ENCODE measurements around the gene CNTN4.
"Not testable (repeated sequence)": the region's sequence is repeated elsewhere in the genome, so short reads cannot be mapped to it uniquely, and the experiment has no call there.

Gene CNTN4

GRCh38 chr3:2098398-2099027 lies at the start of gene CNTN4:
Gene CNTN4 (plus strand): TSS chr3:2098866.
- DNase-seq: no peak

- DNase-seq: no peak
Observed at GRCh38 chr3:2061360-2061759, 37.3 kb upstream of the CNTN4 start.

GRCh38 chr3:2071531-2071930 lies 27.1 kb upstream of the CNTN4 start:
- no peak for DNase-seq

- no peak for DNase-seq
Observed at GRCh38 chr3:2078821-2079220, 19.8 kb upstream of the CNTN4 start.

GRCh38 chr3:2082871-2083480 lies 15.7 kb upstream of the CNTN4 start:
- DNase-seq: no peak

DNA sequence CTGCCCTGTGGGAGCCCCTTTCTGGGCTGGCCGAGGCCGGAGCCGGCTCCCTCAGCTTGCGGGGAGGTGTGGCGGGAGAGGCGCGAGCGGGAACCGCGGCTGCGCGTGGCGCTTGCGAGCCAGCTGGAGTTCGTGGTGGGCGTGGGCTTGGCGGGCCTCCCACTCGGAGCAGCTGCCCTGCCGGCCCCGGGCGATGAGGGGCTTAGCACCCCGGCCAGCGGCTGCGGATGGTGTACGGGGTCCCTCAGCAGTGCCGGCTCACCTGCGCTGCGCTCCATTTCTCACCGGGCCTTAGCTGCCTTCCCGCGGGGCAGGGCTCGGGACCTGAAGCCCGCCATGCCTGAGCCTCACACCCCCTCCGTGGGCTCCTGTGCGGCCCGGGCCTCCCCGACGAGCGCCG lies 15.1 kb upstream of the CNTN4 start:
- not testable (repeated sequence) for DNase-seq

DNA sequence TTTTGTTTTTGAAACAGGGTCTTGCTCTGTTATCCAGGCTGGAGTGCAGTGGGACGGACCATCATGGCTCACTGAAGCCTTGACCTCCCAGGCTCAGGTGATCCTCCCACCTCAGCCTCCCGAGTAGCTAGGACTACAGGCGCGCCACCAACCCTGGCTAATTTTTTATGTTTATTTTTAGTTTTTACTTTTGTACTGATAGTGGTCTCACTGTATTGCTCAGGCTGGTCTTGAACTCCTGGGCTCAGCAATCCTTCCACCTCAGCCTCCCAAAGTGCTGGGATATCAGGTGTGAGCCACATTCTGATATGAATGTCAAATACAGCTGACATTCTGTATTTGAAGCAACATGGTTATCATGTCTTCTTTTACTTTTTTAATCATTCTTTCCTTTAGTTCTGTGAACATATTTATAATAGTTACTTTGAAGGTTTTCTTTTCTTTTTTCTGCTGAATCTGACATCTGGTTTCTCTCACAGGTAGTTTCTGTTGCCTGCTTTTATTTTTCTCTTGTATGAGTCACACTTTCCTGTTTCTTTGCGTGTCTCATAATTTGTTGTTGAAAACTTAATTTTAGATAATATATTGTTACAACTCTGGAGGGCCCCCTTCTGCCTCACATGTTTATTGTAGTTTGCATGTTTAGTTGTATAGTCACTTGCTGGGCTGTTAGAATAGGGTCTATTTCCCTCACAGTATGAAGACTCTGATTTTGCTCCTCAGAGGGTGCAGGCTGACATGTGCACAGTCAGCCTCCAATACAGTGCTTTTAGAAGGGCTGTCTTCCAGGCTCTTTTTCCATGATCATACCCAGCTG lies 8.4 kb upstream of the CNTN4 start:
- no peak for DNase-seq

DNA sequence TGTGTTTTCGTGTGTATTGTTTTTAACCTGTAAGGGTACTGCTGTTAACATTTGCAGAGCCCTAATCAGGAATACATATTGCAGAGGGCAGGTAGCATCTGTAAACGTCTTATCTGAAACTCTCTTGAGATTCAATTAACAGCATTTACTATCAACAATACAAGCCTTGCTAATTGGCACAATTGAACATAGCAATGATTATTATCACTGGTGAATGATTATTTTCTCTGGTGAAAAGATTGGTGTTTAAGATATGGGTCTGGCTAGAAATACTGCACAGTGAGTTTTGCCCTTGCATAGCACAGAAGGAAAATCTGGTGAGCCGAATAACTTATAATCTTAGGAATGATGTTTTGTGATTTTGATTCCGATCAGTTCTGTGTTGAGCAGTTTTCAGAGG lies 5.9 kb upstream of the CNTN4 start:
- DNase-seq: no peak

DNA sequence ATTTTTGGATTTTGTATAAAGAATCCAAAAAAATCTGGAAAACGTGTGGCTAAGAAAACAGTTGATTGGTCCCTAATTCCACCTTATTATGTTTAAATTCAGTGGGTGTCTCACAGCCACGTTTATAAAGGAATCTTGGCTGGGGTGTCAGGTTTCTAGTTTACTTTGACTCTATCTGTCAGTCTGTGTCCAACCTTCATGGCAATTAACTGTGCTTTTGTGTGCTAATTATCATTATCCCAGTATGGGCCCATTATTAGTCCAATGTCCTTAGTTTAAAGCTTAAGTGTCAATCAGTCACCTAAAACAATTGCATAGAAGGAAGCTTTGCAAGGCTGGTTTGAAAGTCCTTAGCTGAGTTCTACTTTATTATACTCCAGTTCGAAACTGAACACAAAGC lies 3.7 kb upstream of the CNTN4 start:
- DNase-seq: no peak

- no peak for DNase-seq
Observed at GRCh38 chr3:2096216-2096615, 2.5 kb upstream of the CNTN4 start.

GRCh38 chr3:2097641-2098191 lies 950 bp upstream of the CNTN4 start:
- no peak for DNase-seq

DNA sequence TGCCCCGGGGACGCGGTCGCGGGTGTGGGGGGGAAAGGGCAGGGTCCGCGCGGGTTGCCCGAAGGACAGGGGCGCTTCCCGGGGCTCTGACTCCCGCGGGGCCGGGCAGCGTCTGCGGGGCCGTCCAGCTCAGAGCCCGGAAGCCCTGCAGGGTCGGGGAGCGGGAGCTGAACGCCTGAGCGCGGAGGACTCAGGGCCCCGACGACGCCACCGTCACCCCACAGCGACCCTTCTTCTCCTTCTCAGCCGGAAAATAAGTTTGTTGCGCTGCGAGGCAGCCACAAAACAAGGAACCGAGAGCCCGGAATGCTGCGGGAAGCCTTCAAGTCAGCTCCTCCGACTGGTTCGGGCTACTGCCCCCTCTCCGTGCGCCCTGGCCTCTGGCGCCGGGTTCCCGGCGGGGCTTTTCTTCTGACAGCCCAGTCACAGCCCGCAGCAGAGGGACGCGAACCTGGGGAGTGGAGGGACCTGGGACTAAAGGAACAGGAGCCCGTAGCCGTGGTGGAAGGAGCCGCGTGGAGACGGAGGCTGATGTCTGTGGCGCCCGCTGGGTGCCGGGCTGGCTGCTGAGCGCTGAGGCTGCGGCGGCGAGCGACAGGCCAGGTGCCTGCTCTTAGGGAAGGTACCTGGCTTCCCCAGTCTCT lies 484 bp downstream of the CNTN4 start:
- DNase-seq: no peak

- no peak for DNase-seq
Observed at GRCh38 chr3:2099779-2100191, 1.1 kb downstream of the CNTN4 start.

DNA sequence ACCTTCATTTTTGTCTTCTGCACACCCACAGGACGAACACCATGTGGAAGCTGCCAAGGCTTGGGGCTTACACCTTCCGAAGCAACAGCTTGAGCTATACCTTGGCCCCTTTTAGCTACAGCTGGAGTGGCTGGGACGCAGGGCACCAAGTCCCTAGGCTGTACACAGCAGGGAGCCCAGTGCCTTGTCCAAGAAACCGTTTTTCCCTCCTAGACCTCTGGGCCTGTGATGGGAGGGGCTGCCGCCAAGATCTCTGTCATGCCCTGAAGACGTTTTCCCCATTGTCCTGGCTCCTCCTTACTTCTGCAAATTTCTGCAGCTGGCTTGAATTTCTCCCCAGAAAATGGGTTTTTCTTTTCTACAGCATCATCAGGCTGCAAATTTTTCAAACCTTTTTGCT lies 7.8 kb downstream of the CNTN4 start:
- DNase-seq: no peak

- DNase-seq: no peak
Observed at GRCh38 chr3:2110597-2111117, 12.0 kb downstream of the CNTN4 start.

DNA sequence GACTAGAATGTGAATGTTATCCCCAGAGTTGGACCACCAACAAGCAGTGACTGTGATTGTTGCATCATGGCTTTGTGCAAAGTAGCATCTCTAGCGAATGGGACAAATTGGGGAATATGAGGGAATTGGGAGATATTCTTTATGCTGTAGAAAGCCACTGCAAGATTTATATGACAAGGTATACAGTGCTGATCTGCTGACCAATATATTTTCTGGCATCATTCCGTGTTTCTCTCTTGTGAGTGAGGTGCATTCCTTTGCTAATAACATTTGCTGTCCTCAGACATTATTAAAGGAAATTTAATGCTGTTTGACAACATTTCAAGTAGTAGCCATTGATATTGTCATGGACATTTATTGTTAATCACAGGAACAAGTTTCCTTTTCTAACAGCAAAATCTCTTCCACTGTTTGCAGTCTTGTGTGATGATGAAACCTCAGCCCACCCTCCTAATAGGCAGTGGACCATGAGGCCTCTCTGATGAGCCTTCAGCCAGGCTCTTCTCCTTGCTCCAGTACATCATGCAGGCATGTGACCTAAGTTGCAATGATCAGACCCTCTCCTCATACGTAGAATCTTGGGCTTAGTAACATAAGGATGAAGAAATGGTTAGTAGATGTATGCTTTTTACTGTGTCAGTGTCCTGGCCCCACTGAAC lies 16.1 kb downstream of the CNTN4 start:
- DNase-seq: no peak

GRCh38 chr3:2130726-2131125 lies 32.1 kb downstream of the CNTN4 start:
- no peak for DNase-seq

- no peak for DNase-seq
Observed at GRCh38 chr3:2133146-2133545, 34.5 kb downstream of the CNTN4 start.

DNA sequence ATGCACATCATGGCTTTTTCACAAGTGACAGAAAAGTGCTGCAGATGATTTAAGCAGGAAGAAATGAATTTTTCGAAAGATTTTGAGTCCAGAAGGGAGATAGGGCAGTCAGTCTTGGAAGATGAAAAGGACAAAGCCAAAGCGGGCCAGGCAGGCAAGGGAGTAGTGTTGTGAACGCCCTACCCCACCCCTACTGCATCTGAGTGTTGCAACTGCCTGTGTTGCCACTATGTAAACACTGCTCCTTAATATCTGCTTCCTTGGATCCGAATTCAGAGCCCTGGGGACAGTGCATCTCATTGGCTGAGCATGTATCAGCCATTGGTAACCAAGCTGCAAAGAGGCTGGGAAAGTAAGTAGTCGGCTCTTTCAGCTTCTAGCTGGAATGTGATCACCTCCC lies 39.0 kb downstream of the CNTN4 start:
- DNase-seq: no peak

- DNase-seq: no peak
Observed at GRCh38 chr3:2141482-2141881, 42.8 kb downstream of the CNTN4 start.

GRCh38 chr3:2148561-2149340 lies 50.1 kb downstream of the CNTN4 start:
- DNase-seq: no peak

DNA sequence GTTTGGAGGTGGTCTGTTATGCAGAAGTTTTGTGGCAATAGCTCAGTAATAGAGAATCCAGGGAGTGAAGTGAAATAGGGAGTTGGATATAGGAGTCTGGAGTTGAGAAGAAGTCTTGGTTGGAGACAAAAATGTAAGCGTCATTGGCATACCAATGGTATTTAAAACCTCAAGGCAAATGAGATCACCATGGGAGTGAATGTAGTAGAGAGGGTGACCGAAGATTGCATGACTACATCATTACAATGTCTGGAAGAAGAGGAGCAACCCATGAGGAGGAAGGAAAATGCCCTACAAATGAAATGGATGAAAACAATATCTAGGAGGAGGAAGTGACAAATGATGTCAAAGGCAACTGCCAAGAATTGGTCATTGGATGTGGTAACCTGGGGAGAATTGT lies 54.4 kb downstream of the CNTN4 start:
- no peak for DNase-seq

All from inflammatory macrophage treated with lipopolysaccharide for 4 hours (primary cell).